Thoracic aorta (tissue), 2 donors: ENCODE measurements around the gene IRS1. TPM values are rescaled to one million over a fixed set of nuclear protein-coding genes. Genes with fewer than 3 reads are reported as not detected.

ENCODE experiments used
- ATAC-seq: fragments of 150-250 bp; one replicate; pipeline ENCODE4 v1.8.0; 2017; ENCODE audit warnings: low read depth; ENCODE audit not compliant: insufficient number of reproducible peaks, low FRiP score
- DNase-seq: peaks from one replicate; pipeline ENCODE4 v3.0.0-alpha.2; 2020; ENCODE audit warnings: low spot score
- H3K27ac ChIP-seq, 2 donors: fragments of 200-600 bp; sonication (generic); 1 replicate in 1 of 2; 2 replicates in 1 of 2; pipeline ENCODE4 v1.5.1; 2016; ENCODE audit warnings: mild to moderate bottlenecking in 2 of 2, moderate library complexity in 2 of 2
- H3K27me3 ChIP-seq: fragments of 200-600 bp; sonication (generic); replicated peaks from 2 replicates; pipeline ENCODE4 v1.6.0; 2016; ENCODE audit warnings: mild to moderate bottlenecking; ENCODE audit not compliant: insufficient read depth
- H3K36me3 ChIP-seq: fragments of 200-600 bp; sonication (generic); one replicate; pipeline ENCODE4 v1.5.1; 2016
- H3K4me1 ChIP-seq, 2 donors: fragments of 200-600 bp; sonication (generic); 1 replicate in 1 of 2; 2 replicates in 1 of 2; pipeline versions ENCODE4 v1.5.1 to v1.6.0; 2016; ENCODE audit warnings: low read depth in 2 of 2, mild to moderate bottlenecking in 1 of 2; ENCODE audit not compliant: control insufficient read depth in 1 of 2
- H3K4me3 ChIP-seq: fragments of 200-600 bp; sonication (generic); 2 replicates; pipeline ENCODE4 v1.5.1; 2016; ENCODE audit warnings: mild to moderate bottlenecking
- H3K9me3 ChIP-seq: fragments of 200-600 bp; sonication (generic); 2 replicates; pipeline ENCODE4 v1.5.1; 2016
- CTCF ChIP-seq: fragments of 200-600 bp; sonication (generic); IDR thresholded peaks from one replicate; pipeline ENCODE4 v1.5.1; 2019; ENCODE audit warnings: antibody characterized with exemption
- total RNA-seq, 2 donors: library from RNA; depleted of rRNA; stranded (reverse); fragments of >200 nt; gene quantifications; one replicate each; pipeline versions ENCODE4 v1.1.0 to v1.2.3, GENCODE V29; 2016

The IRS1 gene
- total RNA-seq, 2 donors from 2014 or later = 18.8 to 23.1 TPM

GRCh38 chr2:226798422-226799210 is 1.0 kb downstream of the IRS1 start:
- DNase-seq (no peak), ATAC-seq (no peak)
- H3K4me3 ChIP-seq = peak overlapping the region; percentile 97
- H3K9me3 ChIP-seq = no peaks in the 10 kb centered on the region
- peaks cover 25 to 40% of the 10 kb centered on the region in 2 donors for H3K4me1 ChIP-seq
- no peaks in the 10 kb centered on the region for H3K27me3 ChIP-seq
- H3K36me3 ChIP-seq = no peaks in the 10 kb centered on the region
- no peak for TF ChIP-seq CTCF
- peak overlapping the region; percentile 90 to 93 for H3K27ac ChIP-seq

DNA sequence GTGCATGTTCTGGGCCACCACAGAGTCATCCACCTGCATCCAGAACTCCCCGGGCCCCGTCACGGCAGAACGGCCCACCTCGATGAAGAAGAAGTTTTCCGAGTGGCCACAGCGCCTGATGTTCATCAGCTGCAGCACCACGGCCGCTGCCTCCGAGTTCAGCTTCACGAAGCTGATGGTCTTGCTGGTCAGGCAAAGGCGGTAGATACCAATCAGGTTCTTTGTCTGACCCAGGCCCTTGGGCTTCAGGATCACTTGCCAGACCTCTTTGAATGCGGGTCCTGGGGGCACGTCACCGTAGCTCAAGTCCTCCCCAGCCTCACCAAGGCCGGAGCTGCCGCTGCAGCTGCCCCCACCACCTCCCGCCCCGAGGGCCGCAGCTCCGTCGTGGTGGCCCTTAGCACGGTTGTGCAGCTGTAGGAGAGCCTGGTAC is 1.6 kb downstream of the IRS1 start:
- no peaks in the 10 kb centered on the region for H3K36me3 ChIP-seq
- H3K9me3 ChIP-seq = no peaks in the 10 kb centered on the region
- DNase-seq (no peak), ATAC-seq (no peak)
- peaks cover 25 to 42% of the 10 kb centered on the region in 2 donors for H3K4me1 ChIP-seq
- no peaks in the 10 kb centered on the region for H3K27me3 ChIP-seq
- peak overlapping the region; percentile 90 to 93 for H3K27ac ChIP-seq
- H3K4me3 ChIP-seq = peak overlapping the region; percentile 97
- TF ChIP-seq CTCF = no peak

DNA sequence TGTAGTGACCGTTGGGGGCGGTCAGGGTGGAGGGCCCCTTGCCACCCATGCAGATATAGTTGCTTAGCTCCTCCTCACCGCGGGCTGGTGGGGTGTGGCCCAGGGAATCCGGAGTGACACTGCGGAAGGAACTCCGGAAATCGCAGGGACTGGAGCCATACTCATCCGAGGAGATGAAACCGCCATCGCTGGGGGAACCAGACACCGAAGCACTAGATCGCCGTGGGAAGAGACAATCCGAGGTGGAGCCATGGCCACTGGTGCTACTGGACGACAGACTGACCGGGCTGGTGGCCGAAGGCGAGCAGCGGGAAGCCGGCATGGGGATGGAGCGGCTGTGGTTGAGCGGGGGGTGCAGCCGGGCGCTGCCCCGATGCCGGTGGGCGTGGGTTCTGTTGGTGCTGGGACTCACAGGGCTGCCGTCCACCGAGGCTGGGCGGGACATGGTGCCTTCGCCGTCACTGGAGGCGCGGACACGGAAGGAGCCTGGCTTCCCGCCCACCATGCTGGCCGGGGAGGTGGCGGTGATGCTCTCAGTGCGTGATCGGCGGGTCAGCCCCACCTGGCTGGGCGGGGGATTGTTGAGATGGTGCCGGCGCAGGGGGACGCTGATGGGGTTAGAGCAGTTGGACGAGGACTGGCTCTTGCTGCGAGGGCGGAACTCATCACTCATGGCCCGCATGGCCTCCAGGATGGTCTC is 2.2 kb downstream of the IRS1 start:
- H3K36me3 ChIP-seq = no peaks in the 10 kb centered on the region
- H3K4me1 ChIP-seq = peaks cover 25 to 48% of the 10 kb centered on the region in 2 donors
- no peaks in the 10 kb centered on the region for H3K27me3 ChIP-seq
- ATAC-seq = no peak
- H3K27ac ChIP-seq = peak overlapping the region; percentile 40 to 92
- DNase-seq = no peak
- TF ChIP-seq CTCF = no peak
- H3K4me3 ChIP-seq = no peak overlapping the region
- no peaks in the 10 kb centered on the region for H3K9me3 ChIP-seq

DNA sequence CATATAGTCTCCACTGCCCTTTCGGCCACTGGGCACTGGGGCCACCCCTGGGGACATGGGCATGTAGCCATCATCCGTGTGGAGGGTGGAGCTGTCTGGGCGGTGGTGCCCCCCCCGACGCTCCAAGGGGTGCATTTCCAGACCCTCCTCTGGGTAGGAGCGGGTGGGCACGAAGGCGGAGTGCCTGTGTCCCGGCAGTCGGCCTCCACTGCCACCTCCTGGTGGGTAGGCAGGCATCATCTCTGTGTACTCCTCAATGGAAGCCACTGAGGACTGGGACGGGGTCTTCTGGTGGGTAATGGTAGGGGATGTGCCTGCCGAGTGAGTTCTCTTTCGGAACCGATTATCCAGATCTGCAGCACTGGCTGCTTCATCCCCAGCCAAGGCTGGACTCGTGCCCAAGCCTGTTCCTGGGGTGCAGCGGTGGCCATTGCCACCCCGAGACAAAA is 2.8 kb downstream of the IRS1 start:
- no peak for ATAC-seq
- H3K4me3 ChIP-seq = peak overlapping the region; percentile 85

More for the DNA sequence above, 2.8 kb downstream of the IRS1 start:
- Histone ChIP-seq H3K9me3 (no peaks in the 10 kb centered on the region), H3K27ac (peak overlapping the region; percentile 40 to 92), H3K4me1 (peaks cover 25 to 54% of the 10 kb centered on the region in 2 donors), H3K27me3 (no peaks in the 10 kb centered on the region), H3K36me3 (no peaks in the 10 kb centered on the region)
- DNase-seq = no peak
- TF ChIP-seq CTCF = no peak
